ENCODE measurements around the gene GABRG3. TPM values are rescaled to one million over a fixed set of nuclear protein-coding genes. Genes with fewer than 3 reads are reported as not detected.

Gene GABRG3
- total and polyA plus RNA-seq, 10 of the 15 experiments (the other 5 are each of a cell fraction or from before 2014, with no cell fraction given) = 0.15 TPM; not detected in 9

DNA sequence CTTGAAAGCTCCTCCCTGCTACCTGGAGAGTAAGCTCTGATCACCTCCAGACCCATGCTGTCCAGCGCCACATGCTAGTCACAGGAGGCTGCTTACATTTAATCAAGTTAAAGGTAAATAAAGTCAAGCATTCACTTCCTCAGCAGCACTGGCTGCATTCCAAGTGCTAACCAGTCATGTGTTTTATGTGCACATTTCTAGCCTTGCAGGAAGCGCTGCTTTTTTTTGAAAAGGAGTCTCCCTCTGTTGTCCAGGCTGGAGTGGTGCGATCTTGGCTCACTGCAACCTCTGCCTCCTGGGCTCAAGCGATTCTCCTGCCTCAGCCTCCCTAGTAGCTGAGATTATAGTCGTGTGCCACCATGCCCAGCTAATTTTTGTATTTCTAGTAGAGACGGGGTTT is 279.2 kb downstream of the GABRG3 start:
- H3K4me2 ChIP-seq (ENCODE audit: control insufficient read depth, insufficient read depth) = no peak overlapping the region
- no peaks in the 10 kb centered on the region for H3K79me2 ChIP-seq (ENCODE audit: control insufficient read depth, insufficient read depth, low read length)
- H3K4me3 ChIP-seq = no peak overlapping the region
- BruUV-seq (replicated peaks) = no TSS peak
- no peak for TF ChIP-seq SREBF2 (IDR thresholded peaks at IDR 0.05; ENCODE audit: low read length)
- TF ChIP-seq, protein P1, sequence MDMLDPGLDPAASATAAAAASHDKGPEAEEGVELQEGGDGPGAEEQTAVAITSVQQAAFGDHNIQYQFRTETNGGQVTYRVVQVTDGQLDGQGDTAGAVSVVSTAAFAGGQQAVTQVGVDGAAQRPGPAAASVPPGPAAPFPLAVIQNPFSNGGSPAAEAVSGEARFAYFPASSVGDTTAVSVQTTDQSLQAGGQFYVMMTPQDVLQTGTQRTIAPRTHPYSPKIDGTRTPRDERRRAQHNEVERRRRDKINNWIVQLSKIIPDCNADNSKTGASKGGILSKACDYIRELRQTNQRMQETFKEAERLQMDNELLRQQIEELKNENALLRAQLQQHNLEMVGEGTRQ (IDR thresholded peaks at IDR 0.05; ENCODE audit: borderline replicate concordance, low read depth, low read length) = no peak
- no peak for TF ChIP-seq TCF12 (IDR thresholded peaks at IDR 0.05; ENCODE audit: low read depth, low read length)
- TF ChIP-seq YY1 (IDR thresholded peaks at IDR 0.05; ENCODE audit: low read depth, low read length) = no peak
- TF ChIP-seq NR2C1 (IDR thresholded peaks at IDR 0.05) = no peak
- no peak for TF ChIP-seq GABPA (IDR thresholded peaks at IDR 0.05; ENCODE audit: low read depth)
- TF ChIP-seq DPF2 (IDR thresholded peaks at IDR 0.05) = no peak
- TF ChIP-seq, protein P2, sequence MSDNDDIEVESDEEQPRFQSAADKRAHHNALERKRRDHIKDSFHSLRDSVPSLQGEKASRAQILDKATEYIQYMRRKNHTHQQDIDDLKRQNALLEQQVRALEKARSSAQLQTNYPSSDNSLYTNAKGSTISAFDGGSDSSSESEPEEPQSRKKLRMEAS (IDR thresholded peaks at IDR 0.05; ENCODE audit: low read depth, low read length) = no peak
- TF ChIP-seq SMAD5 (IDR thresholded peaks at IDR 0.05; ENCODE audit: low read depth) = no peak
- no peak for TF ChIP-seq PML (IDR thresholded peaks at IDR 0.05; ENCODE audit: low read length)
- no peak for TF ChIP-seq NFYA (IDR thresholded peaks at IDR 0.05; ENCODE audit: borderline replicate concordance, low read depth, low read length)
- TF ChIP-seq SUZ12 (IDR thresholded peaks at IDR 0.05; ENCODE audit: unreplicated experiment) = no peak
- no peak for TF ChIP-seq WRNIP1 (IDR thresholded peaks at IDR 0.05; ENCODE audit: borderline replicate concordance, low read depth, low read length)
- ChIA-PET RAD21 (ENCODE audit: unreplicated experiment) (no interaction called here), SMC1A (ENCODE audit: uncharacterized antibody, unreplicated experiment) (no interaction called here), POLR2A (no interaction called here), CTCF (no interaction called here)
- intact Hi-C loops (cut with micrococcal nuclease; ENCODE audit: unreplicated experiment) (no loop called here), in situ Hi-C loops (cut with MboI) (no loop called here)
- no peaks in the 10 kb centered on the region for H4K20me1 ChIP-seq (ENCODE audit: control insufficient read depth, insufficient read depth)
- FAIRE-seq (no peak), ATAC-seq (no peak), DNase-seq (ENCODE audit: low read depth, low spot score) (no peak)
- no peaks in the 10 kb centered on the region; the same call in 2 of the 3 replicates for H3K9me3 ChIP-seq (replicated peaks; ENCODE audit: control insufficient read depth, insufficient read depth, low read length)
- H3K4me1 ChIP-seq (ENCODE audit: control insufficient read depth, insufficient read depth, low read length) = no peaks in the 10 kb centered on the region
- H3K9ac ChIP-seq (ENCODE audit: control insufficient read depth, insufficient read depth, low read length) = no peak overlapping the region
- no peak overlapping the region for H3K27ac ChIP-seq (ENCODE audit: control insufficient read depth, insufficient read depth)
- no peaks in the 10 kb centered on the region for H3K36me3 ChIP-seq (ENCODE audit: control insufficient read depth in 2 of 2, insufficient read depth in 2 of 2, low read length in 1 of 2)
- no peaks in the 10 kb centered on the region for H3K27me3 ChIP-seq (replicated peaks in 1 of 2; ENCODE audit: control insufficient read depth in 2 of 2, insufficient read depth in 2 of 2, low read length in 1 of 2)
- no peak overlapping the region for H2AFZ ChIP-seq (ENCODE audit: control insufficient read depth, low read depth, low read length)
- 6% methylated on average over 6 of the region's 6 CpGs for WGBS (ENCODE audit: insufficient coverage, insufficient replicate concordance, low lambda C conversion rate, missing lambda C conversion rate)
